SJCRH30 (cell line): Measurements from ENCODE around the gene LTBP1. TPM values are rescaled to one million over a fixed set of nuclear protein-coding genes. Genes with fewer than 3 reads are reported as not detected.
A peak's percentile ranks its signal among the peaks of the same experiment; 100 is the strongest.

Experiments used
- DNase-seq, 2 experiments: peaks; one replicate each; pipeline ENCODE4 v3.0.0-alpha.2; 2015 to 2020
- H3K27ac ChIP-seq: fragments of 250-450 bp; sonication (Bioruptor Pico); 2 replicates; pipeline ENCODE4 v1.5.1; 2020; ENCODE audit warnings: mild to moderate bottlenecking, moderate library complexity
- H3K27me3 ChIP-seq: fragments of 250-450 bp; sonication (Bioruptor Pico); 2 replicates; pipeline ENCODE4 v1.5.1; 2020; ENCODE audit warnings: mild to moderate bottlenecking, moderate library complexity
- H3K36me3 ChIP-seq: fragments of 250-450 bp; sonication (Bioruptor Pico); 2 replicates; pipeline ENCODE4 v1.5.1; 2020; ENCODE audit warnings: mild to moderate bottlenecking, moderate library complexity
- H3K4me1 ChIP-seq: fragments of 250-450 bp; sonication (Bioruptor Pico); 2 replicates; pipeline ENCODE4 v1.5.1; 2020; ENCODE audit warnings: mild to moderate bottlenecking, moderate library complexity
- H3K4me3 ChIP-seq: fragments of 250-450 bp; sonication (Bioruptor Pico); 2 replicates; pipeline ENCODE4 v1.5.1; 2020; ENCODE audit warnings: mild to moderate bottlenecking, moderate library complexity
- H3K9me3 ChIP-seq: fragments of 250-450 bp; sonication (Bioruptor Pico); replicated peaks from 2 replicates; pipeline ENCODE4 v1.5.1; 2020; ENCODE audit warnings: mild to moderate bottlenecking, moderate library complexity
- total RNA-seq: library from RNA; depleted of rRNA; stranded (reverse); fragments of >200 nt; shearing (Covaris generic); gene quantifications from 2 replicates; pipeline ENCODE4 v1.2.3, GENCODE V29; 2014

Gene LTBP1
- total RNA-seq, 1 experiment from 2014 or later, result 63.1 TPM

DNA sequence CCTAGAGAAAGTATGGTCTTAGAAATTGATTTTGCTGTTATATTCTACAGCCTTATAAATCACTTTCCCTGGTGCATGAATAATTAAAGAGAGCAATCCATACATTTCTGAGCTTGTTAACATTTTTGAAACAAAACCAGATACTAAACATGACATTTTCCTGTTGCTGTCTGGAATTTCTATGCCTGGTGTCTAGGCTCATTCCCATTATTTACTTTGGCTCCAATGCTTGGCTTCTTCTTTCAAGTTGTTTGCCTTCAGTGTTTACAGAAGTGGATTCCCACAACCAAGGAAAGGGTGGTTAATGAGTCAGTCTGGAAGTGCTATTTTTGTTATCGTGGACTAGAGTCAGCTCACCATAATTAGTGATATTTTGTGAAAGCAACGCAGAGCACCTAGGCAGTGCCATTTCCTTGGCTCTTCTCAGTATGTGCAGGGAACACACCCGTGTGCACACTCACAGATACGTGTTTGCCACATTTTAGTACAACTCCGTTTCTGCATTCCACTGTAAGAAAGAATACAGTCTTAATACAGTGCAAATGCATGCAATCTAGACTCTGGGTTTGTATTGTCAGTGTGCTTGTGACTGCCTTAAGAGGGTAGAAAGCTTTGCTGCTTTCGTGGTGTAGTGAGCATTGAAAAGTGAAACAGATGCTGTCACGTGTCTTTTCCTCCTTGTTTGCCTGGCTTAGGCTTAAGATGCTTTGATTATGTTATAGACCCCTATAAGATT, 344.7 kb downstream of the LTBP1 start:
- peak overlapping the region; percentile 23 for H3K4me3 ChIP-seq
- no peaks in the 10 kb centered on the region for H3K9me3 ChIP-seq
- H3K27ac ChIP-seq, result peak overlapping the region; percentile 7; the same call in 1 of the 2 replicates
- no peaks in the 10 kb centered on the region for H3K27me3 ChIP-seq
- DNase-seq, result peak in 1 of 2 experiments; percentile 58
- H3K4me1 ChIP-seq, result peaks cover 20% of the 10 kb centered on the region
- H3K36me3 ChIP-seq, result peaks cover 14% of the 10 kb centered on the region

DNA sequence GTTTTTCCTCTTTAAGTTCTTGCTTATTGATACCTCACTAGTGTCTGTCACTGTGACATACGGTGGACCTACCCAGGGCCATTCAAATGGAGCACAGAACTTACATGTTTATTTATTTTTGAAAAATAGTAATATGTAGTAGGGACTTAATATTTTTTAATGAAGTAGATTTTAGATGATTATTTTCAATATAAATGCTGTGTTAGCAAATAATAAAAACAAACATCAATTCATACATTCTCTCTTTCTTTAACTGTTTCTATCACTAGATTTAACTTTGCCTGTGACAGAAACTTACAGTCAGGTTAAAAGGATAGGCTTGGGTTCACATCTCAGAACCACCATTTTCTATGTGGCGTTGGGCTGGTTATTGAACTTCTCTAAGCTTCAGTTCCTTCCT, 345.3 kb downstream of the LTBP1 start:
- Histone ChIP-seq H3K4me3 (peak overlapping the region; percentile 23), H3K27me3 (no peaks in the 10 kb centered on the region), H3K36me3 (peaks cover 12% of the 10 kb centered on the region), H3K9me3 (no peaks in the 10 kb centered on the region), H3K4me1 (peaks cover 20% of the 10 kb centered on the region), H3K27ac (peak overlapping the region; percentile 7; the same call in 1 of the 2 replicates)
- DNase-seq, result no peak

DNA sequence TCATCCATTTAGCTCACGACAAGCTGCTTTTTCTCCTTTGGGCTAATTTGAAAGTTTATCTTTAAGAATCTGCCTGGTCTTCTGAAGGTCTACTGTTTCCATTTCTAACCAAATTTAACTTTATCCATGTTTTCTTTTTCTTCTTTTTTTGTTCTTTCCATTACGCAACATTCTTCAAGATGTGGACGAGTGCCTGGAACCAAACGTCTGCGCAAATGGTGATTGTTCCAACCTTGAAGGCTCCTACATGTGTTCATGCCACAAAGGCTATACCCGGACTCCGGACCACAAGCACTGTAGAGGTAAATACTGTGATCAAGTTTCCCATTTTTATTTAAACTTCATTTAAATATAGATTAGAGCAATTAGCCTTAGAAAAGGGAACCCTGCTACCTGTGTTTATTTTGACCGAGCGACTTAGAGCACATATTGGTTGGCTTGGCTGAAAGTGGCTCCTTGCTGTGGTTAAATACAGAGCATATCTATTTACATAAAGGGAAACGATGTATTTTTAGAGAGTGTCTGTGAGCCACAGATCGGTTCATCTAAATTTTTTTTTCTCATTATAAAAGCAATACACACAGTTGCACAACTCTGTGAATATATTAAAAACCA, 346.3 kb downstream of the LTBP1 start:
- H3K27me3 ChIP-seq, result no peaks in the 10 kb centered on the region
- H3K36me3 ChIP-seq, result peaks cover 7% of the 10 kb centered on the region
- H3K4me3 ChIP-seq, result no peak overlapping the region
- DNase-seq, result no peak
- no peak overlapping the region for H3K27ac ChIP-seq
- H3K9me3 ChIP-seq, result no peaks in the 10 kb centered on the region
- H3K4me1 ChIP-seq, result peaks cover 20% of the 10 kb centered on the region

DNA sequence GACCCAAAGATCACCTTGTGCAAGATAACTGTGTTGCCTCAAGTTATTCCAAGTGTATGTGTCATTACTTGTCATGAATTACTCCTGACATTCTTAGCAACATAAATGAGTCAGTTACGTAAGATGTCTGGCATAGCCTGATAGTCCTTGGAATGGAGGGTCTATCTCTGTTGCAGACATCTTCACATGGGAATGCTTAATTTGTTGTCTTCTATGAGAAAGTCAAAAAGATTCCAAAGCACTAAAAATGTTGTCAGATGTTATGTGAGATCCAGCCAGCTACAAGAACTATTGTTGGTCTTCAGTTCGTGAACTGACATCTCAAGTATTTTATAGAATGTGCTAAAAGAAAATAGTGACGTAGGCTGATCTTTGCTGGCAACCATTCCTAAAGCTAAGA, 351.5 kb downstream of the LTBP1 start:
- Histone ChIP-seq H3K27ac (no peak overlapping the region), H3K4me3 (no peak overlapping the region), H3K9me3 (no peaks in the 10 kb centered on the region), H3K4me1 (no peaks in the 10 kb centered on the region), H3K27me3 (no peaks in the 10 kb centered on the region), H3K36me3 (peaks cover 12% of the 10 kb centered on the region)
- no peak for DNase-seq

DNA sequence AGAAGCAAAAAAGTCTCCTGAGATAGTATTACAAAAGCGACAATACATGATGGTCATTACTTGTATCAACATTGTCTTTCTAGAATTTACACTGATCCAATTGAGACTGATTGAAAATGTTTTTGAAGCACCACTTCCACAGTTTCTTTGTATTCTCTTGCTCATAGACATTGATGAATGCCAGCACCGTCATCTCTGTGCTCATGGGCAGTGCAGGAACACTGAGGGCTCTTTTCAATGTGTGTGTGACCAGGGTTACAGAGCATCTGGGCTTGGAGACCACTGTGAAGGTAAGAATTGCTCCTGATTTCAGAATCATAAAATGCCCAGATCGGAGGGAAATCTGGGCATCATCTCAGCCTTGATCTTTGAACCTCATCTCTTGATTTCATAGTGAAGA, 354.6 kb downstream of the LTBP1 start:
- 0 out of 2 replicates have a peak, but pooled peaks cover 5% of the 10 kb centered on the region for H3K36me3 ChIP-seq
- no peak for DNase-seq
- H3K27ac ChIP-seq, result no peak overlapping the region
- H3K4me3 ChIP-seq, result no peak overlapping the region
- no peaks in the 10 kb centered on the region for H3K9me3 ChIP-seq
- no peaks in the 10 kb centered on the region for H3K4me1 ChIP-seq
- H3K27me3 ChIP-seq, result no peaks in the 10 kb centered on the region

DNA sequence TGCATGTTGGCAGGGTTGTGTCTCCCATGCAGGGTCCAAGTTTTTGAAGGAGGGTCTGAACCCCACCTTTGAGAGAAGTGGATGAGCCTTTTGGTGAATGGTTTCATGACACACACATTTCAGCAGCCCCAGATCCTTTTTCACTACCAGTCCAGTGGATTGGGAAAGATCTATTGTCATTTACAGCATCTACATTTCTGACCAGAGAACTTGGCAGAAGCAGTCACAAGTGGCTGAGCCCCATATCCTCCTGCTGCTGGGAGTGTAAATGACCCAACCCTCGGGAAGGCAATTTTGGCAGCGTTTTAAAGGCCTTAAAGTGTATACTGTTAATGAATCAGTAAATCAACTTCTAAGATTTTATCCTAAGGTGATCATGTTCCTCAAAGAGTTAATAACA, 355.6 kb downstream of the LTBP1 start:
- Histone ChIP-seq H3K9me3 (no peaks in the 10 kb centered on the region), H3K27ac (no peak overlapping the region), H3K4me1 (no peaks in the 10 kb centered on the region), H3K27me3 (no peaks in the 10 kb centered on the region), H3K4me3 (no peak overlapping the region), H3K36me3 (0 out of 2 replicates have a peak, but pooled peaks cover 5% of the 10 kb centered on the region)
- DNase-seq, result no peak

DNA sequence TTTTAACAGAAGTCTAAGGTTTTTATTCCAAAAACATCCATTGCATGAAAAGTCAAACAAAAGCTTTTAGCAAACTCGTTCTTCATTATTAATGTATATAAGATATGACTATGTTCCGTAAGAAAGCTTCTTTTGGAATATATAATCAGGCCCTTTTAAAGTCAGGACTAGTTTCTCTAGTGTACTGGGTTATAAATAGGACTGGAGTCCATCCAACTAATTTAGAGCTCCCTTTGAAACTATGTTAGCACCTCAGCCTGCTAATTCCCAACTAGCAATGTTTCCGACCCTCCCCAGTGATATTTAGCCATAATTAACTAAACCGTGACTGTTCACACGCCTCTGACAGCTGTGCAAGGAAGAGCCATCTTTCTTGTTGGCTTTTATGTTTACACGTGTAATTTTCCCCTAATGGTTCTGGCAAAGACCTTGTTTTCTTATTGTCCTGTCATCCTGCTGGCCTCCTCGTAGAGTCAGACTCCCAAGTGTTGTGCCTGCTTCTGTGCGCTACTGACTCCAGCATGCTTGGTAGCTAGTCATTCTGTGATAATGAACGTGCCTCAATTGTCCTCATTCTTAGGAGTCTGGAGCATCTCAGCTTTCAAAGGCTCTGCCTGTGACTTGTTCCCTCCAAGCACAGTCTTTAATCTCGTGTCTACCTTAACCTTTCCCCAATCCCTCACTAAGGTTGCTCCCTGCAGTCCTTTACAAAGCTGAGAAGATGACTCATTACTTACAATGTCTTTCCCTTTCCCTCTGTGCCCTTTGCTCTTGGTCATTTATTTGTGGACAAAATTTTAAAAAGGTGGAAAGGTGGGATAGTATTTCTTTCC, 357.5 kb downstream of the LTBP1 start:
- Histone ChIP-seq H3K9me3 (no peaks in the 10 kb centered on the region), H3K4me1 (no peaks in the 10 kb centered on the region), H3K36me3 (peaks cover 7% of the 10 kb centered on the region; the same call in 1 of the 2 replicates), H3K27me3 (no peaks in the 10 kb centered on the region), H3K4me3 (no peak overlapping the region), H3K27ac (no peak overlapping the region)
- DNase-seq, result no peak

DNA sequence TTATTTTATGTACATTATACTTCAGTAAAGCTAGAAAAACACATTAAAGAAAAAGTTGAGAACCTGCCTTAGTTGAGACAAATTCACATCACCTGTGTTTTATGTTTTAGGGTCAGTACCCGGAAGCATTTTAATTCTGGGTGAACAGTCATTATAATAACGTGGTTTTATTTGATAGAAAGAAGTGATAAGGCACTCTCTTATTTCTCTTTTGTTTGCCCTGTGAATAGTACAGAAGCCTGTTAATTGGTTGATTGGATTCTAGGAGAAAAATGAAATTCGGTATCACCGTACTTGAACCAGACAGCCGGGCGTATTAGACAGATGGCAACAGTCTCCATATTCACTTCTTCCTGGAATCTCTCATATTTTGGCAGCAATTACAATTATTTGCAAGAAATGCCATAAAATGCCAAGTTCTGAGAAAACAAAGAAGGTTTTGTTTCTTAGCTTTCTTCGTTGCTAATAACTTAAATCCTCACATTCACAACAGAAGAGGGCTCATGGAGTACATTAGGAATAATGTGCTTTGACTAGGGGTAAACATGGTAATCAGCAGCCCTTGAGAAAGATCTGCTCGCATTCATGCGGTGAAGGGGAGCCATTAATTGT, 361.0 kb downstream of the LTBP1 start:
- Histone ChIP-seq H3K4me1 (no peaks in the 10 kb centered on the region), H3K36me3 (peaks cover 2% of the 10 kb centered on the region; the same call in 1 of the 2 replicates)

DNA sequence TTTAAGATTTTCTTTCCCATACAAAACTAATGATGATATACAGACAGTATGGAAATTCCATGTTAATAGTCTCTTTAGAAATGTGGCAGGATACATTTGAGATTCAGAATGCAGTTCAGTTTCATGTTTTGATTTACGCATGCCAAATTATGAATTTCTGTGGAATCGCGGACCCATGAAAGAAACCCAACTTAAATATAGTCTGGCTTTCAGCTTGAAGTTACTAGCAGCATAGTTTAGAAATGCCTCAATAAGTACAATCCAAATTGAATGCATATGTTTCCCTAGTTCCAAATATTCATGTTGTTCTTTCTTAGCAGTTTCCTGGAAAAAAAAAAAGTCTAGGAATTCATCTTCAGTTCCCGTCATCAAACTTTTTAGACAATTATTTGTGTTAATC, 365.6 kb downstream of the LTBP1 start:
- H3K4me1 ChIP-seq, result no peaks in the 10 kb centered on the region
- no peak overlapping the region for H3K4me3 ChIP-seq
- no peaks in the 10 kb centered on the region for H3K27me3 ChIP-seq
- H3K27ac ChIP-seq, result no peak overlapping the region
- no peaks in the 10 kb centered on the region for H3K9me3 ChIP-seq
- no peak for DNase-seq
- peaks cover 2% of the 10 kb centered on the region; the same call in 1 of the 2 replicates for H3K36me3 ChIP-seq

More for the DNA sequence above, 361.0 kb downstream of the LTBP1 start:
- Histone ChIP-seq H3K27me3 (no peaks in the 10 kb centered on the region), H3K27ac (no peak overlapping the region), H3K9me3 (no peaks in the 10 kb centered on the region), H3K4me3 (no peak overlapping the region)
- DNase-seq, result no peak

DNA sequence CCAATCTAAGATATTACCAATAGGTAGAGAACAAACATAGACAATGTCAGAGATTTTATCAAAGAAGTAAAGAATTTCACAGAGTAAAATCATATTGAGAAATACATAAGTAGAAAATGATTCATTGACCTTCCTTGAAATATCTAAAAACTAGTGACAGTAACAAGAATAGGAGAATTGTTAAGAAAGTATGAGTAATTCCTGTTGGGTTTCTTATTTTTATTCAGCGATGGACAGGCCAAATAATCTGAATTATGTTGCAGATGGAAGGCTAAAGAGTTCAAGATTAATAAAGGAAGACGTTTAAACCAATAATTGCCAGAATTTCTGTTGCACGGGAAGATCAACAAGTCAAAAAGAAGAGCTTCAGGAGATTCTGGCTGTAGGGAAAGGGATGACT, 366.3 kb downstream of the LTBP1 start:
- no peak overlapping the region for H3K27ac ChIP-seq
- H3K36me3 ChIP-seq, result peaks cover 2% of the 10 kb centered on the region; the same call in 1 of the 2 replicates
- H3K27me3 ChIP-seq, result no peaks in the 10 kb centered on the region
- no peak for DNase-seq
- H3K4me3 ChIP-seq, result no peak overlapping the region
- H3K4me1 ChIP-seq, result no peaks in the 10 kb centered on the region
- H3K9me3 ChIP-seq, result no peaks in the 10 kb centered on the region

DNA sequence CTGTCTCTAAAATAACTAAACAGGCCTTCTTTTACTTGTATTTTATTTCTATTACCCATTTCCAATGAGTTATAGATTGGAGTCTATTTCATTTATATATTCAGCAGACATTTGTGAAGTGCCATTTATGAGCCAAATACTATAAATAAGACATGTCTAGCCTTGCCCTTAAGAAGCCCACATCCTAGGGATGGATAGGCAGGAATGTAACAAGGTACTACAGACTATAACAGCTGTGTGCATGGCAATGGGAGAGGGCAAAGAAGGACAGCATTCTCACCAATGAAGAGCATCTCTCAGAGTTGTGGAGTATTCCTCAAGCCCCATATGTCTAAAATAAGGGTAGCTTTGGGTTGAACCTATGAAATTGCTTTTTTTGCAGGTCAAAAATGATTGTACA, 367.8 kb downstream of the LTBP1 start:
- Histone ChIP-seq H3K36me3 (no peaks in the 10 kb centered on the region), H3K27ac (no peak overlapping the region), H3K9me3 (no peaks in the 10 kb centered on the region), H3K27me3 (no peaks in the 10 kb centered on the region), H3K4me1 (no peaks in the 10 kb centered on the region), H3K4me3 (no peak overlapping the region)
- no peak for DNase-seq

DNA sequence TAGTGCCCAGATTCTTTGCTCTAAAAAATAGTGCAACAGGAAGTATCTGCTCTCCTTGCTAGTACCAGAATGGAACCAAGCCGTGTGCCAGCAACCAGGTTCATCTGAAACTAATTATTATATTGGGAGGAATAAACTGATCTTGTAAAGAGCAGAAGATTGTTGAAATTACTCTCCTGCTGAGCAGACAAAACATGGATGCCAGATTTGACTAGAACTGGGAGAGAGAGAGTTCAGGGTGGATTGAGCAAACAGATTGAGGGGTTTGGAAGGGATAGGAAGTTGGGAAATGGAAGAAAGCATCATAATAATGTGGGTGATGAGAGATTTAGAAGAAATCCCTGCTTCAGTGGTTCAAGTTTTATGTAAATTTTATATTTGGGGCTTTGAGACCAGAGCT, 369.6 kb downstream of the LTBP1 start:
- Histone ChIP-seq H3K36me3 (no peaks in the 10 kb centered on the region), H3K4me1 (no peaks in the 10 kb centered on the region), H3K27ac (no peak overlapping the region), H3K4me3 (no peak overlapping the region), H3K27me3 (no peaks in the 10 kb centered on the region), H3K9me3 (no peaks in the 10 kb centered on the region)
- no peak for DNase-seq

DNA sequence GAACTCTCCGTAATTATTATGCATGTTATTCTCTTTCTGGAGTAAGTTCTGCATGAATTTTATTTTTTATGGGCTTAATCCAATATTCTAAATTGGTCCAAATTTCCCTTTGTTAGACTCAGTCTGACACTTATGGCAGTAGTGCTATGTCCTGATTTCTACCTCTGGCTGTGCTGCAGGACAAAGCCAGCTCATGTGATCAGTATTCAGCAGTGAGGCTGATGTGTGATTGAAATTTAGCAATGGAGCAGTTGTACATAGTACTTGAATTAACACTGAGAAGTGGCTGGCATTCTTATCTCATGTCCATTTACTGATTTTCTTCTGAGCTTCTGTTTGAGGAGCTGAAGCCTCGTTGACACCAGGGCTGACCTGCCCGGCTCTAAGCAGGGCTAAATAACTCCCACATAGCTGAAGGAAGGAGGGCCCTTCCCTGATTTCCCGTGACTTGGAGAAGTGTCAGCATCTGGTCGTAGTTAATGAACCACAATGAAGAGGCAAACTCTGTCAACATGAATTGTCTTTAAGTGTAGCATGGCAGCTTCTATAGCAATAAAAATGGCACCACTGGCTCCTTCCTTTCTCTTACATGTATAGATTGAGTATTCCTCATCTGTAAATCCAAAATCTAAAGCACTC, 370.7 kb downstream of the LTBP1 start:
- no peaks in the 10 kb centered on the region for H3K27me3 ChIP-seq
- H3K36me3 ChIP-seq, result no peaks in the 10 kb centered on the region
- no peak overlapping the region for H3K27ac ChIP-seq
- H3K4me1 ChIP-seq, result no peaks in the 10 kb centered on the region
- H3K9me3 ChIP-seq, result no peaks in the 10 kb centered on the region
- DNase-seq, result no peak
- H3K4me3 ChIP-seq, result no peak overlapping the region

DNA sequence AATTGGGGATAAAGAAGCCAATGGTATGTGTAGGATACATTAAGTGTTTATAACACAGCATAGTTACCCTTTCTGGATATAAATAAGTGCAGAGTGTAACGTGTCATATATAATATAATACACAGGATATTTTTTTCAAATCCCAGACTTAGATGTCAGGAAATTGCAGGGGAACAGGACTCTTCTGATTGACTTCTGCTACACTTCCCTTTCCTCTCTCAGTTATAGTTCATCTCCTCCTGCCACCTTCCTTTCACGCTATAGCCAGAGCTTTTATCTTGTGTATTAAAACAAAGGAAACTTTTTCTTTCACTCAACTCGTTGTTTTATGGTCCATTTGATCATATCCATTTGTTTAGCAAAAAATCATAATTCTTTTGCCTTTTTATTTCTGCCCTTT, 371.7 kb downstream of the LTBP1 start:
- H3K27me3 ChIP-seq, result no peaks in the 10 kb centered on the region
- H3K27ac ChIP-seq, result no peak overlapping the region
- no peaks in the 10 kb centered on the region for H3K9me3 ChIP-seq
- no peaks in the 10 kb centered on the region for H3K36me3 ChIP-seq
- no peak overlapping the region for H3K4me3 ChIP-seq
- DNase-seq, result no peak
- H3K4me1 ChIP-seq, result no peaks in the 10 kb centered on the region
